HG03280 (cell line): ENCODE measurements around the gene AGPS.
"Not testable (repeated sequence)": the region's sequence is repeated elsewhere in the genome, so short reads cannot be mapped to it uniquely, and the experiment has no call there.

Experiments
- ATAC-seq: cut with Tn5 transposase; IDR thresholded peaks from one replicate; pipeline ENCODE4 v1.9.1; 2021; ENCODE audit warnings: mild to moderate bottlenecking, moderate library complexity; ENCODE audit not compliant: unreplicated experiment

AGPS gene

DNA sequence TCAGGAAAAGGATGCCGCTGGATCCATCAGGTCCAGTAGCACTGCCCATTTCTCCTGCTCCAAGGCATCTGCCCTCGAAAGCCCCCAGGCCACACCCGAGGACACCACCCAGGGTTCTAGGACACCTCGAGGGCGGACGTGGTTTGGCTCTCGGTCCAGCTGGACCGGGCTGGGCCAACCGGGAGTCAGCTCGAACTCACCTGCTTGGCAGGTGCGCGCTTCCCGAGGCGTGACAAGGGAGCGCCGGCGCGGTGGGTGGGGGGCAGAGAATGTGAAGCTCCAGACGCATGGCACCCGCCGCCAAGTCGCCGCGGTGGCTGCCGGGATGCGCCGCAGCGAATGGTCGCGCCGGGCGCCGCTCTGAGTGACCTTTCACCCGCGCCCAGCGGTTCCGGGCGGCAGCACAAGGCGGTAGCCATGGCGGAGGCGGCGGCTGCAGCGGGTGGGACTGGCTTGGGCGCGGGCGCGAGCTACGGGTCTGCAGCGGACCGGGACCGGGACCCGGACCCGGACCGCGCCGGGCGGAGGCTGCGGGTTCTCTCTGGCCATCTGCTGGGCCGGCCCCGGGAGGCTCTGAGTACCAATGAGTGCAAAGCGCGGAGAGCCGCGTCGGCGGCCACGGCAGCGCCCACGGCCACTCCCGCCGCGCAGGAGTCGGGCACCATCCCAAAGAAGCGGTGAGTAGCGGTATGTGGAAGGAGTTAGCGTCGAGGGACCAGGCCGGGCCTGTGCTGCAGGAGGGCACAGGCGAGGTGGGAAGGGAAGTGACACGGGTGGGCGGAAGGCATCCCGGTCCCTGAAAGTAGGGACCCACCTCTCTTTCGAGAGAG, at the start of gene AGPS:
TSS of gene AGPS (plus strand) at position 401 of the 830 bp plus-strand sequence. CDS start at position 418, 17 bp downstream.
- ATAC-seq = peak; percentile 87

- ATAC-seq = no peak
Measured at GRCh38 chr2:177343773-177344172, 48.8 kb upstream of the AGPS start.

DNA sequence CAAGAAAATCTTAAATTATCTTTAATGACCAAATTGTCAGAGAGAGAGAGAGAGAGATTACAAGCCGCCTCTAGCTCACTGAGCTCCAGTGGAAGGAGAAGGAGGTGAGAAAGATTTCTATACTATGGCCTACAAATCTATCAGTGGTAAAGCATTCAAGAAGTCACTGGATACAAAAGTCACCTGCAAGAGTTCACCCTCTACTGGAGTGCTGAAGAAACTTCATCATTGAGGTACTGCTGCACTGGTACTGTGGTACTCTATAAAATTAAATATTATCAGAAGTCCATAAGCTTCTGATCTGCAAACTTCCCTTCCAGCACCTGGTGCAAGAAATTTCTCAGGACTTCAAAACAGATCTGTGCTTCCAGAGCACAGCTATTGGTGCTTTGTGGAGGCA, 48.3 kb upstream of the AGPS start:
- no peak for ATAC-seq

- no peak for ATAC-seq
Measured at GRCh38 chr2:177346192-177346591, 46.4 kb upstream of the AGPS start.

- ATAC-seq = no peak
Measured at GRCh38 chr2:177347570-177347969, 45.0 kb upstream of the AGPS start.

DNA sequence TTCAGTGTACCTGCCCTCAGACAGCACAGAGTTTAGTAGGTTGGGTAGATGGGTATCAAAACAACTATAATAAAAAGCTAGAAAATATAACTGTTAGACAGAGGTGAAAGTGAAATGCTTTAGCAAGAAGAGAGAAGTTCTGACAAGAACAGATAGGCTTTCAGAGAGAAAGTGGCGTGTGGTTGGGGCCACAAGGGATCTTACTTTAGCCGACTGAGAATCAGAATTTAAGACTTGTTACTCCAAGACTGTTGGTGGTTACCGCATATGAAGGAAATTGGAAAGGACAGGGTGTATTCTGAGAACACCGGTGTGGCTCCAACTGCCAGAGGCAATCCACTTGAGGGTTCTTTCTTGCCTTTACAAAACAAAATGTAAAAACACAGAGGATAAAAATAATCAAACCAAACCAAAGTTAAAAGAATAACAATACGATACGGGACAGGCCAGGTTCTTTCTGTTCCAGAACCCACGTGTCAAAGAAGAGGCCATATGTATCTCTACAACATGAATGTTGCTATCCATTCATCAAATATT, 44.4 kb upstream of the AGPS start:
- no peak for ATAC-seq

DNA sequence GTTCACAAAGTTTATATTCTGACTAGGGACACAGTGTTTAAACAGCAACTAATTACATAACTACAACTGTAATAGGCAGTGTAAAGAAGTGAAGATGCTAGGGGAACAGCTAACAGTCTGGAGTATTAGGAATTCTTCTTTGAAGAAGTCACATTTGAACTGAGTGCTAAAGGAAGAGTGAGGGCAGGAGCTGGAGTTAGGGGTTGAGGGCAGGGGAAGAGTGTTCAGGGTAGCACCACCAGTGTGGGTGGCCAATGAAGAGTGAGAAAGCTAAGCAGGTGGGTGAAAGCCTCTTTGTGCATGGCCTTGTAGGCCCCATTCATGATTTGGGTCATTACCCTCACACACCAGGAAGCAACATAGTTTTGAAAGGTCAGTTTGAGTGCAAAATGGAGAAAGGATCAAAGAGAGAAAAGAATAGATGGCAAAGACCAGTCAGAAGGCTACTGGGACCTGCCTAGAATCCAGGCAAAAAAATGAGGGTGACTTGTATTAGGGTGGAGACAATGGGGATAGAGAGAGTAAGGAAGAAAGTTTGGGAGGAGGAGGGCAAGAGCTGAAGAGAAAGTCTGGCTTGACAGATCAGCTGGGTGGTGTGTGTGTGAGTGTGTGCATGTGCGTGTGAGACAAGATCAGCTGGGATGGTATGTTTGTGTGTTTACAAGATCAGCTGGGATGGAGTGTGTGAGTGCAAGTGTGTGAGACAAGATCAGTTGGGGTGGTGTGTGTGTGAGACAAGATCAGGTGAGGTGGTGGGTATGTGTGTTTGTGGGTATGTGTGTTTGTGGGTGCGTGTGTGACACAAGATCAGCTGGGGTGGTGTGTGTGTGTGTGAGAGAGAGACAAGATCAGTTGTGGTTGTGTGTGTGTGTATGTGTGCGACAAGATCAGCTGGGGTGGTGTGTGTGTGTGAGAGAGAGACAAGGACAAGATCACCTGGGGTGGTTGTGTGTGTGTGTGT, 43.6 kb upstream of the AGPS start:
- ATAC-seq = no peak

- not testable (repeated sequence) for ATAC-seq
Measured at GRCh38 chr2:177350624-177351023, 41.9 kb upstream of the AGPS start.

DNA sequence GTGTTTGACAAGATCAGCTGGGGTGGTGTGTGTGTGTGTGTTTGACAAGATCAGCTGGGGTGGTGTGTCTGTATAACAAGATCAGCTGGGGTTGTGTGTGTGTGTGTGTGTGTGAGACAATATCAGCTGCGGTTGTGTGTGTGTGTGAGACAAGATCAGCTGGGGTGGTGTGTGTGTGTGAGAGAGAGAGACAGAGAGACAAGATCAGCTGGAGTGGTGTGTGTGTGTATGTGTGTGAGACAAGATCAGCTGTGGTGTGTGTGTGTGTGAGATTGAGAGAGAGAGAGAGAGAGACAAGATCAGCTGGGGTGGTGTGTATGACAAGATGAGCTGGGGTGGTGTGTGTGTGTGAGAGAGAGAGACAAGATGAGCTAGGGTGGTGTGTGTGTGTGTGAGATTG, 41.5 kb upstream of the AGPS start:
- ATAC-seq = not testable (repeated sequence)

GRCh38 chr2:177352441-177353186, 40.0 kb upstream of the AGPS start:
- no peak for ATAC-seq

GRCh38 chr2:177353187-177353478, 39.4 kb upstream of the AGPS start:
- ATAC-seq = no peak

DNA sequence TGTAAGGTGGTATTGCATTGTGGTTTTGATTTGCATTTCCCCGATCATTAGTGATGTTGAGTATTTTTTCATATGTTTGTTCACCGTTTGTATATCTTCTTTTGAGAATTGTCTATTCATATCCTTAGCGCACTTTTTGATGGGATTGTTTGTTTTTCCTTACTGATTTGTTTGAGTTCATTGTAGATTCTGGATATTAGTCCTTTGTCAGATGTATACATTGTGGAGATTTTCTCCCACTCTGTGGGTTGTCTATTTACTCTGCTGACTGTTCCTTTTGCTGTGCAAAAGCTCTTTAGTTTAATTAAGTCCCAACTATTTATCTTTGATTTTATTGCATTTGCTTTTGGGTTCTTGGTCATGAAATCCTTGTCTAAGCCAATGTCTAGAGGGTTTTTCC, 38.0 kb upstream of the AGPS start:
- not testable (repeated sequence) for ATAC-seq

- no peak for ATAC-seq
Measured at GRCh38 chr2:177355874-177356273, 36.7 kb upstream of the AGPS start.

- ATAC-seq = no peak
Measured at GRCh38 chr2:177359836-177360595, 32.6 kb upstream of the AGPS start.

- ATAC-seq = no peak
Measured at GRCh38 chr2:177362499-177362898, 30.1 kb upstream of the AGPS start.

- no peak for ATAC-seq
Measured at GRCh38 chr2:177363332-177363731, 29.2 kb upstream of the AGPS start.

- ATAC-seq = not testable (repeated sequence)
Measured at GRCh38 chr2:177365764-177366163, 26.8 kb upstream of the AGPS start.

DNA sequence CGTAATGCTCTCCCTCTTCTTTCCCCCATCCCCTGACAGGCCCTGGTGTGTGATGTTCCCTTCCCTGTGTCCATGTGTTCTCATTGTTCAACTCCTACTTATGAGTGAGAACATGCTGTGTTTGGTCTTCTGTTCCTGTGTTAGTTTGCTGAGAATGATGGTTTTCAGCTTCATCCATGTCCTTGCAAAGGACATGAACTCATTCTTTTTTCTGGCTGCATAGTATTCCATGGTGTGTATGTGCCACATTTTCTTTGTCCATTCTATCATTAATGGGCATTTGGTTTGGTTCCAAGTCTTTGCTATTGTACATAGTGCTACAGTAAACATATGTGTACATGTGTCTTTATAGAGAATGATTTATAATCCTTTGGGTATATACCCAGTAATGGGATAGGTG, 24.6 kb upstream of the AGPS start:
- ATAC-seq = not testable (repeated sequence)

GRCh38 chr2:177379354-177379753, 13.2 kb upstream of the AGPS start:
- no peak for ATAC-seq

DNA sequence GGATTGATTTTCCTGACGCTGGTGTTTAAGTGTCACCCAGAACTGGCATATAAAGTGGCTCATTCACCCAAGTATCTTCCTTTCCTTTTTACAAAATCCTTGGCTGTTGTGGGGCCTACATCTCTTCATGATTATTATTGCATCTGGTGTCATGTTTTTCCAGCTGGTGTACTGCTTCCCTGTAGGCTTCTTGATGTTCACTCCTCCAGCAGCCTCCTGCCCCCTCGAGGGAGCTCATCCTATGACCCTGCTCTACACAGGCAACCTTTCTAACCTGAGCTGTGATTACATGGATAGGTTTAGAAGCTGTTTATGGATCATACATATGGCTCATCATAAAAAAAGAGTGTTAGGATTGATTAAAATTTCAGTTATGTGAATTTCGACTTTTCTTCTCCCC, 12.4 kb upstream of the AGPS start:
- ATAC-seq = no peak
